IMR-90 (cell line): ENCODE measurements around the gene DMRT2. TPM values are rescaled to one million over a fixed set of nuclear protein-coding genes. Genes with fewer than 3 reads are reported as not detected.

Experiments used
- ATAC-seq: fragments of 200-7000 bp; cut with Tn5 transposase; 2 replicates; pipeline ENCODE4 v1.9.1; 2020; ENCODE audit warnings: low read depth, mild to moderate bottlenecking, moderate library complexity
- BruUV-seq: library from RNA; stranded (reverse); fragments of 400-500 nt; replicated peaks from 2 replicates; lab custom pipeline; 2021; lab: Mats Ljungman, UMichigan
- CTCF ChIA-PET: fragments of 300-600 bp; formaldehyde crosslinking; extraction: SDS; loops from one replicate; lab custom pipeline; 2021; ENCODE audit warnings: antibody characterized with exemption; lab: Yijun Ruan, JAX
- POLR2A ChIA-PET: fragments of 300-600 bp; sonication (Branson Sonifier 250); formaldehyde crosslinking; loops from one replicate; lab custom pipeline; 2022; ENCODE audit warnings: antibody characterized with exemption; ENCODE audit not compliant: unreplicated experiment; lab: Charles Lee
- DNase-seq: peaks from one replicate; pipeline ENCODE4 v3.0.0; 2013
- H2AFZ ChIP-seq: replicated peaks from 2 replicates; pipeline ENCODE3; 2013; ENCODE audit warnings: low read length, mild to moderate bottlenecking; ENCODE audit not compliant: poor library complexity
- H2AK5ac ChIP-seq: 2 replicates; pipeline ENCODE4 v1.6.1; 2013; ENCODE audit warnings: low read depth, low read length, inconsistent platforms
- H2AK9ac ChIP-seq: replicated peaks from 2 replicates; pipeline ENCODE3; 2013; ENCODE audit warnings: mild to moderate bottlenecking, low read depth, low read length, moderate library complexity; ENCODE audit not compliant: poor library complexity
- H2BK120ac ChIP-seq: 2 replicates; pipeline ENCODE4 v1.6.1; 2013; ENCODE audit warnings: low read depth, low read length, inconsistent platforms
- H2BK15ac ChIP-seq: 3 replicates; pipeline ENCODE4 v1.6.1; 2013; ENCODE audit warnings: low read depth, low read length, inconsistent platforms
- H2BK20ac ChIP-seq: 2 replicates; pipeline ENCODE4 v1.6.1; 2013; ENCODE audit warnings: low read depth, mild to moderate bottlenecking, inconsistent platforms, low read length, moderate library complexity
- H2BK5ac ChIP-seq: 2 replicates; pipeline ENCODE4 v1.6.1; 2013; ENCODE audit warnings: mild to moderate bottlenecking, low read depth, low read length, inconsistent platforms; ENCODE audit not compliant: poor library complexity, severe bottlenecking
- H3K14ac ChIP-seq: replicated peaks from 2 replicates; pipeline ENCODE4 v1.6.1; 2013; ENCODE audit warnings: low read depth, low read length, inconsistent platforms
- H3K18ac ChIP-seq: 2 replicates; pipeline ENCODE4 v1.6.1; 2013; ENCODE audit warnings: low read depth, low read length, control low read depth
- H3K23ac ChIP-seq: 2 replicates; pipeline ENCODE4 v1.6.1; 2013; ENCODE audit warnings: low read depth, low read length, inconsistent platforms
- H3K27ac ChIP-seq: 2 replicates; pipeline ENCODE4 v1.5.1; 2013; ENCODE audit warnings: mild to moderate bottlenecking, control low read depth, low read length; ENCODE audit not compliant: insufficient read depth
- H3K27me3 ChIP-seq: 2 replicates; pipeline ENCODE4 v1.6.1; 2013; ENCODE audit warnings: low read length; ENCODE audit not compliant: control insufficient read depth, insufficient read depth
- H3K36me3 ChIP-seq: 2 replicates; pipeline ENCODE4 v1.6.1; 2013; ENCODE audit warnings: low read length, mixed read lengths; ENCODE audit not compliant: control insufficient read depth, insufficient read depth
- H3K4ac ChIP-seq: 2 replicates; pipeline ENCODE4 v1.6.1; 2013; ENCODE audit warnings: low read depth, low read length, inconsistent platforms
- H3K4me1 ChIP-seq: 2 replicates; pipeline ENCODE4 v1.6.1; 2013; ENCODE audit warnings: low read length, mixed read lengths; ENCODE audit not compliant: control insufficient read depth, insufficient read depth
- H3K4me2 ChIP-seq: 2 replicates; pipeline ENCODE4 v1.6.1; 2013; ENCODE audit warnings: low read depth, mild to moderate bottlenecking, control low read depth, low read length, moderate library complexity
- H3K4me3 ChIP-seq: 2 replicates; pipeline ENCODE4 v1.5.1; 2013; ENCODE audit warnings: low read depth, mild to moderate bottlenecking, control low read depth, low read length, moderate library complexity; ENCODE audit not compliant: insufficient read depth
- H3K56ac ChIP-seq: 2 replicates; pipeline ENCODE4 v1.6.1; 2013; ENCODE audit warnings: low read length, inconsistent platforms; ENCODE audit not compliant: insufficient read depth; ENCODE audit errors: extremely low read depth
- H3K79me1 ChIP-seq, 2 experiments: 2 replicates each; pipeline ENCODE4 v1.6.1; 2013; ENCODE audit warnings: low read length in 2 of 2, inconsistent platforms in 1 of 2, low read depth in 1 of 2
- H3K9ac ChIP-seq: 2 replicates; pipeline ENCODE4 v1.6.1; 2013; ENCODE audit warnings: low read depth, low read length, control low read depth
- H3K9me1 ChIP-seq: 2 replicates; pipeline ENCODE4 v1.6.1; 2013; ENCODE audit warnings: low read length, inconsistent platforms; ENCODE audit not compliant: insufficient read depth
- H3K9me3 ChIP-seq: 2 replicates; pipeline ENCODE4 v1.6.1; 2013; ENCODE audit warnings: low read length; ENCODE audit not compliant: control insufficient read depth, insufficient read depth
- H4K20me1 ChIP-seq: 2 replicates; pipeline ENCODE4 v1.6.1; 2013; ENCODE audit warnings: low read length, inconsistent platforms; ENCODE audit not compliant: insufficient read depth
- H4K5ac ChIP-seq: 2 replicates; pipeline ENCODE4 v1.6.1; 2013; ENCODE audit warnings: mild to moderate bottlenecking, low read depth, low read length, control low read depth
- H4K8ac ChIP-seq, 2 experiments: 2 replicates each; pipeline ENCODE4 v1.6.1; 2013; ENCODE audit warnings: low read depth in 2 of 2, low read length in 2 of 2, control low read depth in 1 of 2, inconsistent platforms in 1 of 2
- H4K91ac ChIP-seq: 2 replicates; pipeline ENCODE4 v1.6.1; 2013; ENCODE audit warnings: low read depth, low read length, inconsistent platforms; ENCODE audit not compliant: insufficient read depth
- BHLHE40 ChIP-seq: fragments of 150-350 bp; IDR thresholded peaks from 2 replicates; pipeline ENCODE4 v1.6.1; 2016; ENCODE audit warnings: mild to moderate bottlenecking, low read depth, low read length
- CEBPB ChIP-seq: IDR thresholded peaks from 2 replicates; pipeline ENCODE4 v1.6.1; 2012; ENCODE audit warnings: low read depth, low read length, improper control_type of control experiment
- CHD1 ChIP-seq: IDR thresholded peaks from 2 replicates; pipeline ENCODE4 v1.6.1; 2012; ENCODE audit warnings: low read depth, low read length, improper control_type of control experiment
- CTCF ChIP-seq: conservative IDR thresholded peaks from 2 replicates; pipeline ENCODE4 v1.5.1; 2012; ENCODE audit warnings: mild to moderate bottlenecking, low read depth, low read length, improper control_type of control experiment
- FOS ChIP-seq: fragments of 150-350 bp; IDR thresholded peaks from 2 replicates; pipeline ENCODE4 v1.6.1; 2016; ENCODE audit warnings: low read depth, low read length
- MAFK ChIP-seq: IDR thresholded peaks from 2 replicates; pipeline ENCODE4 v1.6.1; 2012; ENCODE audit warnings: low read depth, low read length, improper control_type of control experiment
- MAZ ChIP-seq: IDR thresholded peaks from 2 replicates; pipeline ENCODE4 v1.6.1; 2012; ENCODE audit warnings: low read depth, mild to moderate bottlenecking, low read length, improper control_type of control experiment, moderate library complexity, borderline replicate concordance
- MXI1 ChIP-seq: IDR thresholded peaks from 2 replicates; pipeline ENCODE4 v1.6.1; 2012; ENCODE audit warnings: low read depth, mild to moderate bottlenecking, low read length, moderate library complexity, borderline replicate concordance
- NFE2L2 ChIP-seq: fragments of 150-350 bp; IDR thresholded peaks from 2 replicates; pipeline ENCODE4 v1.6.1; 2016; ENCODE audit warnings: low read depth, mild to moderate bottlenecking, low read length
- POLR2A ChIP-seq: IDR thresholded peaks from 2 replicates; pipeline ENCODE4 v1.6.1; 2012; ENCODE audit warnings: mild to moderate bottlenecking, low read depth, low read length
- RAD21 ChIP-seq: IDR thresholded peaks from 2 replicates; pipeline ENCODE4 v1.6.1; 2012; ENCODE audit warnings: low read length, improper control_type of control experiment
- RCOR1 ChIP-seq: IDR thresholded peaks from 2 replicates; pipeline ENCODE4 v1.6.1; 2012; ENCODE audit warnings: mild to moderate bottlenecking, low read length, improper control_type of control experiment; ENCODE audit not compliant: insufficient replicate concordance
- RFX5 ChIP-seq: IDR thresholded peaks from 2 replicates; pipeline ENCODE4 v1.8.0; 2012; ENCODE audit warnings: low read depth, mild to moderate bottlenecking, low read length, moderate library complexity
- SMC3 ChIP-seq: fragments of 150-350 bp; IDR thresholded peaks from 2 replicates; pipeline ENCODE4 v1.6.1; 2016; ENCODE audit warnings: low read depth, mild to moderate bottlenecking, antibody characterized with exemption, low read length, moderate library complexity
- WGBS, 2 experiments: methylation state at CpG; one replicate each; pipeline versions ENCODE4 v1.1.5 to v1.1.7; 2013; ENCODE audit warnings: missing lambda C conversion rate in 2 of 2; ENCODE audit not compliant: insufficient read length in 1 of 2; ENCODE audit errors: extremely low coverage in 2 of 2; 5-methylcytosine and 5-hydroxymethylcytosine counted together
- dilution Hi-C: fragments of 300-500 bp; cut with HindIII; formaldehyde crosslinking; loops from one replicate; pipeline ENCODE4 v1.14.3; 2018; ENCODE audit warnings: low sequenced_read_pairs; ENCODE audit not compliant: unreplicated experiment
- in situ Hi-C: fragments of 300-500 bp; cut with MboI; formaldehyde crosslinking; loops from 3 replicates; pipeline ENCODE4 v1.14.3; 2019; ENCODE audit warnings: low sequenced_read_pairs, inconsistent platforms, mixed read lengths
- intact Hi-C: fragments of 100-400 bp; cut with micrococcal nuclease; formaldehyde crosslinking; loops from 2 replicates; pipeline ENCODE4 v1.10.0; 2022
- polyA plus RNA-seq, 3 experiments: library from polyadenylated mRNA; depleted of rRNA; stranded (reverse); fragments of >200 nt; gene quantifications; 2 replicates each; pipeline ENCODE4 v1.2.3, GENCODE V29; 2012; ENCODE audit warnings: low replicate concordance in 1 of 3
- total RNA-seq: library from RNA; depleted of rRNA; stranded (reverse); fragments of >200 nt; gene quantifications from 2 replicates; pipeline ENCODE4 v1.2.3, GENCODE V29; 2012
- TF ChIP-seq, protein P1 (sequence below): fragments of 150-350 bp; IDR thresholded peaks from 2 replicates; pipeline ENCODE4 v1.6.1; 2016; ENCODE audit warnings: low read depth, mild to moderate bottlenecking, low read length, moderate library complexity, borderline replicate concordance
- TF ChIP-seq, protein P2 (sequence below): fragments of 150-350 bp; IDR thresholded peaks from 2 replicates; pipeline ENCODE4 v1.6.1; 2017; ENCODE audit warnings: mild to moderate bottlenecking, antibody characterized with exemption, low read length, low read depth

DMRT2 gene
- total and polyA plus RNA-seq, 2 of the 4 experiments (the other 2 are of a cell fraction): not detected

GRCh38 chr9:1014640-1015039 lies 35.5 kb upstream of the DMRT2 start:
- POLR2A ChIA-PET: no interaction called here
- H2AK5ac ChIP-seq: no peak overlapping the region
- H2AK9ac ChIP-seq: no peak overlapping the region
- H3K9me1 ChIP-seq: no peaks in the 10 kb centered on the region
- CTCF ChIA-PET: no interaction called here
- H4K20me1 ChIP-seq: no peaks in the 10 kb centered on the region
- H2BK20ac ChIP-seq: no peak overlapping the region
- H3K9me3 ChIP-seq: no peaks in the 10 kb centered on the region
- no peaks in the 10 kb centered on the region for H3K36me3 ChIP-seq
- H3K27ac ChIP-seq: no peak overlapping the region
- H4K91ac ChIP-seq: no peak overlapping the region
- H3K27me3 ChIP-seq: no peaks in the 10 kb centered on the region
- no peak overlapping the region for H3K14ac ChIP-seq
- no peak overlapping the region for H4K8ac ChIP-seq
- H3K23ac ChIP-seq: no peak overlapping the region
- H4K5ac ChIP-seq: no peak overlapping the region
- H3K79me1 ChIP-seq: no peaks in the 10 kb centered on the region
- no peak overlapping the region for H3K4ac ChIP-seq
- WGBS, 2 experiments: no CpG with 5 or more reads among the region's 2 CpGs
- H3K56ac ChIP-seq: no peak overlapping the region
- ATAC-seq: no peak
- no peaks in the 10 kb centered on the region for H3K4me1 ChIP-seq
- no peak overlapping the region for H3K4me3 ChIP-seq
- TF ChIP-seq, protein P1, sequence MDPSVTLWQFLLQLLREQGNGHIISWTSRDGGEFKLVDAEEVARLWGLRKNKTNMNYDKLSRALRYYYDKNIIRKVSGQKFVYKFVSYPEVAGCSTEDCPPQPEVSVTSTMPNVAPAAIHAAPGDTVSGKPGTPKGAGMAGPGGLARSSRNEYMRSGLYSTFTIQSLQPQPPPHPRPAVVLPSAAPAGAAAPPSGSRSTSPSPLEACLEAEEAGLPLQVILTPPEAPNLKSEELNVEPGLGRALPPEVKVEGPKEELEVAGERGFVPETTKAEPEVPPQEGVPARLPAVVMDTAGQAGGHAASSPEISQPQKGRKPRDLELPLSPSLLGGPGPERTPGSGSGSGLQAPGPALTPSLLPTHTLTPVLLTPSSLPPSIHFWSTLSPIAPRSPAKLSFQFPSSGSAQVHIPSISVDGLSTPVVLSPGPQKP: no peak
- no peak for TF ChIP-seq NFE2L2
- no peak for TF ChIP-seq MAFK
- TF ChIP-seq RFX5: no peak
- TF ChIP-seq, protein P2, sequence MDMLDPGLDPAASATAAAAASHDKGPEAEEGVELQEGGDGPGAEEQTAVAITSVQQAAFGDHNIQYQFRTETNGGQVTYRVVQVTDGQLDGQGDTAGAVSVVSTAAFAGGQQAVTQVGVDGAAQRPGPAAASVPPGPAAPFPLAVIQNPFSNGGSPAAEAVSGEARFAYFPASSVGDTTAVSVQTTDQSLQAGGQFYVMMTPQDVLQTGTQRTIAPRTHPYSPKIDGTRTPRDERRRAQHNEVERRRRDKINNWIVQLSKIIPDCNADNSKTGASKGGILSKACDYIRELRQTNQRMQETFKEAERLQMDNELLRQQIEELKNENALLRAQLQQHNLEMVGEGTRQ: no peak
- TF ChIP-seq CTCF: no peak
- no peak for TF ChIP-seq CHD1
- TF ChIP-seq RAD21: no peak
- TF ChIP-seq RCOR1: no peak
- no peak for TF ChIP-seq CEBPB
- TF ChIP-seq BHLHE40: no peak
- TF ChIP-seq SMC3: no peak
- TF ChIP-seq POLR2A: no peak
- TF ChIP-seq FOS: no peak
- no peak for TF ChIP-seq MAZ
- no peak for TF ChIP-seq MXI1
- no peak overlapping the region for H3K9ac ChIP-seq
- H2BK120ac ChIP-seq: no peak overlapping the region
- no peak overlapping the region for H2AFZ ChIP-seq
- no peak overlapping the region for H2BK5ac ChIP-seq
- no peak overlapping the region for H2BK15ac ChIP-seq
- in situ Hi-C loops: no loop called here
- dilution Hi-C loops: no loop called here
- intact Hi-C loops: no loop called here
- no TSS peak for BruUV-seq
- no peak overlapping the region for H3K18ac ChIP-seq
- no peak overlapping the region for H3K4me2 ChIP-seq
- no peak for DNase-seq
